PC-9 (cell line): ENCODE results near the gene PAFAH2. TPM values are rescaled to one million over a fixed set of nuclear protein-coding genes. Genes with fewer than 3 reads are reported as not detected.

Experiments used
- BruUV-seq: library from RNA; stranded (reverse); fragments of 400-500 nt; replicated peaks from 2 replicates; lab custom pipeline; 2021; lab: Mats Ljungman, UMichigan
- CTCF ChIA-PET: fragments of 300-600 bp; sonication (Branson Sonifier 250); formaldehyde crosslinking; loops from one replicate; lab custom pipeline; 2022; ENCODE audit warnings: antibody characterized with exemption; lab: Charles Lee
- POLR2A ChIA-PET: fragments of 300-600 bp; sonication (Branson Sonifier 250); formaldehyde crosslinking; loops from one replicate; lab custom pipeline; 2022; ENCODE audit warnings: antibody characterized with exemption; ENCODE audit not compliant: unreplicated experiment; lab: Charles Lee
- DNase-seq, 2 experiments: peaks; one replicate each; pipeline versions ENCODE4 v3.0.0 to v3.0.0-alpha.2; 2015 to 2022; ENCODE audit warnings: mixed read lengths in 1 of 2
- H2AFZ ChIP-seq: fragments of 200-600 bp; sonication (generic); 2 replicates; pipeline ENCODE4 v1.8.1; 2017; ENCODE audit warnings: antibody characterized with exemption
- H3F3A ChIP-seq: fragments of 200-600 bp; sonication (generic); 2 replicates; pipeline ENCODE4 v1.8.1; 2017; ENCODE audit warnings: antibody characterized with exemption, mild to moderate bottlenecking, low read depth; ENCODE audit not compliant: insufficient read depth
- H3K27ac ChIP-seq: fragments of 200-600 bp; sonication (generic); 2 replicates; pipeline ENCODE4 v1.6.1; 2016; ENCODE audit warnings: mixed run types
- H3K27me3 ChIP-seq: fragments of 200-600 bp; sonication (generic); 2 replicates; pipeline ENCODE4 v1.6.1; 2016; ENCODE audit warnings: low read depth, mixed run types; ENCODE audit not compliant: insufficient read depth
- H3K36me3 ChIP-seq: fragments of 200-600 bp; sonication (generic); 2 replicates; pipeline ENCODE4 v1.6.1; 2016; ENCODE audit warnings: low read depth, mixed run types
- H3K4me1 ChIP-seq: fragments of 200-600 bp; sonication (generic); replicated peaks from 2 replicates; pipeline ENCODE4 v1.6.1; 2016; ENCODE audit warnings: mixed run types; ENCODE audit not compliant: insufficient read depth
- H3K4me2 ChIP-seq: fragments of 200-600 bp; sonication (generic); 2 replicates; pipeline ENCODE4 v1.6.1; 2017; ENCODE audit warnings: mixed run types
- H3K4me3 ChIP-seq: fragments of 200-600 bp; sonication (generic); 2 replicates; pipeline ENCODE4 v1.6.1; 2016; ENCODE audit warnings: mixed run types
- H3K79me2 ChIP-seq: fragments of 200-600 bp; sonication (generic); 2 replicates; pipeline ENCODE4 v1.6.1; 2017; ENCODE audit warnings: low read depth, mixed run types
- H3K9me2 ChIP-seq: fragments of 200-600 bp; sonication (generic); 2 replicates; pipeline ENCODE4 v1.8.1; 2017; ENCODE audit warnings: mild to moderate bottlenecking; ENCODE audit not compliant: insufficient read depth
- H3K9me3 ChIP-seq: fragments of 200-600 bp; sonication (generic); 2 replicates; pipeline ENCODE4 v1.8.1; 2016; ENCODE audit warnings: low read depth; ENCODE audit not compliant: insufficient read depth
- H4K20me1 ChIP-seq: fragments of 200-600 bp; sonication (generic); 2 replicates; pipeline ENCODE4 v1.8.1; 2017; ENCODE audit not compliant: insufficient read depth
- CTCF ChIP-seq: fragments of 200-600 bp; sonication (generic); conservative IDR thresholded peaks from 2 replicates; pipeline ENCODE4 v1.6.1; 2017; ENCODE audit warnings: mixed run types, antibody characterized with exemption, mild to moderate bottlenecking, moderate library complexity
- EZH2 ChIP-seq: fragments of 200-600 bp; sonication (generic); IDR thresholded peaks from 2 replicates; pipeline ENCODE4 v1.8.0; 2017; ENCODE audit warnings: antibody characterized with exemption, low read depth
- intact Hi-C: fragments of 100-400 bp; cut with micrococcal nuclease; formaldehyde crosslinking; loops from one replicate; pipeline ENCODE4 v1.10.0; 2022; ENCODE audit not compliant: unreplicated experiment
- total RNA-seq: library from RNA; stranded (reverse); gene quantifications from 2 replicates; pipeline ENCODE4 v1.2.3, GENCODE V29; 2021

PAFAH2 gene
- total RNA-seq, 1 experiment from 2014 or later, result 13.9 TPM

GRCh38 chr1:25918615-25919014 lies 79.2 kb downstream of the PAFAH2 start:
- no peak overlapping the region for H3K27ac ChIP-seq
- H3F3A ChIP-seq, result peaks cover 3% of the 10 kb centered on the region; the same call in 1 of the 2 replicates
- no TSS peak for BruUV-seq
- TF ChIP-seq CTCF, result no peak
- TF ChIP-seq EZH2, result no peak
- no peaks in the 10 kb centered on the region for H3K4me1 ChIP-seq
- intact Hi-C loops, result no loop called here
- no peaks in the 10 kb centered on the region for H3K36me3 ChIP-seq
- no peaks in the 10 kb centered on the region for H3K79me2 ChIP-seq
- no peak overlapping the region for H3K4me2 ChIP-seq
- no peaks in the 10 kb centered on the region for H3K27me3 ChIP-seq
- H3K9me2 ChIP-seq, result no peaks in the 10 kb centered on the region
- H2AFZ ChIP-seq, result no peak overlapping the region
- H3K9me3 ChIP-seq, result no peaks in the 10 kb centered on the region
- no peak for DNase-seq
- no peak overlapping the region for H3K4me3 ChIP-seq
- POLR2A ChIA-PET, result no interaction called here
- CTCF ChIA-PET, result no interaction called here
- H4K20me1 ChIP-seq, result no peaks in the 10 kb centered on the region

GRCh38 chr1:25917996-25918395 lies 79.9 kb downstream of the PAFAH2 start:
- no peaks in the 10 kb centered on the region for H3K27me3 ChIP-seq
- no peaks in the 10 kb centered on the region for H3K9me2 ChIP-seq
- H3F3A ChIP-seq, result peaks cover 3% of the 10 kb centered on the region; the same call in 1 of the 2 replicates
- H3K4me1 ChIP-seq, result no peaks in the 10 kb centered on the region
- TF ChIP-seq CTCF (no peak), EZH2 (no peak)
- H3K4me3 ChIP-seq, result no peak overlapping the region
- no peaks in the 10 kb centered on the region for H3K9me3 ChIP-seq
- POLR2A ChIA-PET, result no interaction called here
- no peak overlapping the region for H3K4me2 ChIP-seq
- BruUV-seq, result no TSS peak
- H3K79me2 ChIP-seq, result no peaks in the 10 kb centered on the region
- H3K27ac ChIP-seq, result no peak overlapping the region
- H4K20me1 ChIP-seq, result no peaks in the 10 kb centered on the region
- no peak for DNase-seq
- intact Hi-C loops, result no loop called here
- CTCF ChIA-PET, result no interaction called here
- no peak overlapping the region for H2AFZ ChIP-seq
- H3K36me3 ChIP-seq, result no peaks in the 10 kb centered on the region

- H3K27ac ChIP-seq, result no peak overlapping the region
- H2AFZ ChIP-seq, result no peak overlapping the region
- no peaks in the 10 kb centered on the region; the same call in 1 of the 2 replicates for H3K4me1 ChIP-seq
- no peak overlapping the region for H3K4me2 ChIP-seq
- no TSS peak for BruUV-seq
- no peak for TF ChIP-seq EZH2
- TF ChIP-seq CTCF, result no peak
- no peaks in the 10 kb centered on the region for H3K9me3 ChIP-seq
- ChIA-PET CTCF (no interaction called here), POLR2A (no interaction called here)
- no peaks in the 10 kb centered on the region for H3K9me2 ChIP-seq
- H4K20me1 ChIP-seq, result no peaks in the 10 kb centered on the region
- no peak overlapping the region for H3K4me3 ChIP-seq
- intact Hi-C loops, result no loop called here
- no peaks in the 10 kb centered on the region for H3K36me3 ChIP-seq
- DNase-seq, result no peak
- H3K27me3 ChIP-seq, result no peaks in the 10 kb centered on the region
- H3F3A ChIP-seq, result no peaks in the 10 kb centered on the region
- H3K79me2 ChIP-seq, result no peaks in the 10 kb centered on the region
These were observed 81.4 kb downstream of the PAFAH2 start for GRCh38 chr1:25916460-25916859.
